Mucosa of gallbladder (tissue), 1 donor: ENCODE data around the gene PCNT. TPM values are rescaled to one million over a fixed set of nuclear protein-coding genes. Genes with fewer than 3 reads are reported as not detected.
A peak's percentile ranks its signal among the peaks of the same experiment; 100 is the strongest.
"Not testable (repeated sequence)": the region's sequence is repeated elsewhere in the genome, so short reads cannot be mapped to it uniquely, and the experiment has no call there.

Experiments
- DNase-seq: peaks from one replicate; pipeline ENCODE4 v3.0.0-alpha.2; 2020; ENCODE audit warnings: low spot score
- total RNA-seq: library from RNA; stranded (reverse); gene quantifications from one replicate; pipeline ENCODE4 v1.2.1, GENCODE V29; 2021
- donor health status: DM: no; HTN: no; CAD: no.

PCNT gene
- total RNA-seq, 1 donor from 2014 or later, result 31.0 TPM

DNA sequence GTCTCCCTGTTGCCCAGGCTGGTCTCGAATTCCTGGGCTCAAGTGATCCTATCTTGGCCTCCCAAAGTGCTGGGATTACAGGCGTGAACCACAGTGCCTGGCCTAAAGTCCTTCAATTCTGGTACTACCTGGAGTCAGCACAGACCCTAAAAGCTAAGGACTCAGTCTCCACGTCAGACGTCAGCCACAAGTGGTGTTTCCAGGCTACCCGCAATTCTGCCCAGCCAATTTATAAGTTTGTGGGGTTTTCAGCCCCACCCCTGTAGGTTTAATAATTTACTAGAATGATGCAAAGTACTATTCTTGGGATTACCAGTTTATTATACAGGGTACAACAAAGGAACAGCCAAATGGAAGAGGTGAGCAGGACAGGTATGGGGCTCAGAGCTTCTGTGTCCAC, 124.2 kb downstream of the PCNT start:
- no peak for DNase-seq

DNA sequence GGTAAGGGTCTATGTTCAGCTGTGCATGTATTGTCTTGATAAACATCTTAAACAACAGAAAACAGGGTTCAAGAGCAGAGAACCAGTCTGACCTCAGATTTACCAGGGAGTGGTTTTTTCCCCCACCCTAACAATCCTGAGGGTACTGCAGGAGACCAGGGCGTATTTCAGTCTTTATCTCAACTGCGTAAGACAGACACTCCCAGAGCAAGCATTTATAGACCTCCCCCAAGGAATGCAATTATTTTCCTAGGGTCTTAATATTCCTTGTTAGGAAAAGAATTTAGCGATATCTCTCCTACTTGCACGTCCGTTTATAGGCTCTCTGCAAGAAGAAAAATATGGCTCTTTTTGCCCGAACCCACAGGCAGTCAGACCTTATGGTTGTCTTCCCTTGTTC, 124.9 kb downstream of the PCNT start:
- not testable (repeated sequence) for DNase-seq

DNA sequence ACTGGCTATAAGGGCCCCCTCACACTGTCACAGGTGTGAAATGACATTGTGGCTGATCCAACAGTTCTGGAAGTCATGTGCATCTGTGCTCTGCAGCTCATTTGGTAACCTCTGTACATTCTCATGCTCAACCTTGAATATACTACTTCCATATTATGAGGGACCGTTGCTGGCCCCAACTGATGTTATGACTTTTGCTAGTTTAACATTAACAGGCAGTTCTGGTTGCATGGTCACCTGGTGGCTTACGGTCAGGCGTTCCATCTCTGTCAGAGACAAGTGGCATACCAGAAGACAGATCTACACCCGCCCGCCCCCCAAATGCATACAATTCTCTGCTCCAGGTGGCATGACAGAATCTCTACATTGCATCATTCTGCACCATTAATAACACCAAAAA, 128.8 kb downstream of the PCNT start:
- DNase-seq, result no peak

DNA sequence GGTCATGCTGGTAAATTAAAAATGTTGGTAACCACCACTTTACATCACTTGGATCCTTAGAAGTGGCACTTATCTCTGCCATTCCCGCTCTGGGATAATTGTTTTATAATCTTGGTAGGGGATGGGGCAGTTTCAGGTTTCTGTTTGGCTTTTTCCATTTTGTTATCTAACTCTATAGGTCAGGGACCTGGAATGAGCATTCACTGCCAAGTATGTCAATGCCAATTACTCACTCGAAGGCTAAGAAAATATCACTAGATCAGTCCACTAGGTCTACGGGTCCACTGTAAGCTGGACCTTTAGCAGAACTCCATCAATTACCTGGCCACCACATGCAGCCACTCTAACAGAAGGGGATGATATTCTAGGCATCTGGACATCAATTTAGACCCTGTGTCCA, 130.2 kb downstream of the PCNT start:
- DNase-seq, result no peak

DNA sequence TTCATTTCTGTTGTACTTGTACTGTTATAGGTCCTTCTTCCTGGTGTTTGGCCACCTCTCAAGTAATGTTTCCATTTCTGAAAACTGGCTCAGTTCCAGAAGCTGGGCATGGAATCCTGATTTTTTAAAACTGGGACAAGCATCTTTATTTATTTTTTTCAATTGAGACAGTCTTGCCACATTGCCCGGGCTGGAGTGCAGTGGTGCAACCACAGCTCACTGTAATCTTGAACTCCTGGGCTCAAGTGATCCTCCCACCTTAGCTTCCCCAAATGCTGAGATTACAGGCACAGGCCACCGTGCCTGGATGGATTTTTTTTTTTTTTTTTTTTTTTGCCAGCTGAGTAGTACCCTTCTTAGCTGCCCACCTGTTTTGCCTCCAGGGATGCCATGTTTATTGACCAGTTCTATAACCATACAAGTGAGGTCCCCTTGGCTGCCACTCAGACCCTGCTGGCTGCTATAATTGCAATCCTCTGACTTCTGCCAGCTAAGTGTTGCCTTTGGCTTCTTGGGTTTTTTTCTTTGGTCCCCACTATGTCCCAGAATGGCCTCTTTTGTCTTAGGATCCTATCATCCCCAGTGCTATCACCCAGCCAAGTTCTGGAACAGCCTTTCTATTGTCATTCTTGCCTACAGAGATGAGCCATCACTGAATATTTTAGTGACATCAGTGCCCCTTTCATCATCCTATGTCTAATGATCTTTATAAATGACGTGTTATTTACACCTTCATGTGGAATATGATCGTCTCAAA, 130.9 kb downstream of the PCNT start:
- no peak for DNase-seq

DNA sequence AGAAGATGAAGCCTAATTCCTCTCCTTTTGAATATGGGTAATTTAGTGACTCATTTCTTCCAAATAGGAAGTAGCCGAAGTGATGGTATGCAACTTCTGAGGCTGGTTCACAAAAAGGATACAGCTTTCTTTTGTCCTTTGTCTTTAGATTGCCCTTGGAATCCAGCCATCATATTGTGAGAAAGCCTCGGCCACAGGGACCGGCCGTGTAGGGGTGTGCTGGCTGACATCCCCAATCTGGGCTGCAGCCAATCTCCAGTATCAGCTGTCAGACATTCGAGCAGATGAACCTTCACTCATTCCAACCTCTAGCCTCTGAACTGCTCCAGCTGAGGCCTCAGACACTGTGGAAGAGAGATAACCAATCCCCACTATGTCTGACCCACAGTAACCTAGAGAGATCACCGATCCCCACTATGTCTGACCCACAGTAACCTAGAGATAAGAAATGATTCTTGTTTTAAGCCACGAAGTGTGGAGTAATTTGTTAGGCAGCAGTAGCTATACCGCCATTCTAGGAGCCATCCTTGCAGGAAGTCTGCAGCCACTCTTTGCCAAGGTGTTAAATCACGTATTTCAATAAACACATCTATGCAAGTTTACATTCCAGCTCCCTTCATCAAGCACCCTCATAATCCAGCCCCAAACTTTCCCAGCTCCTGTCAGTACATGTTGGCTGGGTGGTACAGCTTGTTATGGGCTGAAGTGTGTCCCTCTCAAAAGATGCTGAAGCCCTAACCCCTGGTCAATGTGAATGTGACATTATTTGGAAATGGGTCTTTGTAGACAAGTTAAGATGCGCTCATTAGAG, 131.8 kb downstream of the PCNT start:
- DNase-seq, result no peak

DNA sequence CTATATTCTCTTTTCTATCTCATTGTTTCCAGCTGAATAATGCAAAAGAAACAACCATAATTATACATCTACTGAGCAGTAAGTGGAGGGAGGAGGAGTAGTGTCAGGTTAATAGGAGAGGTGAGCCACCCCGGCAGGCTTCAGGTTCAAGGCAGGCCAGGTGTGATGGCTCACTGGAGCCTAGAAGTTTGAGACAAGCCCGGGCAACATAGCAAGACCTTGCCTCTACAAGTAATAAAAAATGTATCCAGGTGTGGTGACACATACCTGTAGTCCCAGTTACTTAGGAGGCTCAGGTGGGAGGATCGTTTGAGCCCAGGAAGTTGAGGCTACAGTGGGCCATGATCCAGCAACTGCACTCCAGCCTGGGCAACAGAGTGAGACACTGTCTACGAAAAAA, 132.8 kb downstream of the PCNT start:
- no peak for DNase-seq

DNA sequence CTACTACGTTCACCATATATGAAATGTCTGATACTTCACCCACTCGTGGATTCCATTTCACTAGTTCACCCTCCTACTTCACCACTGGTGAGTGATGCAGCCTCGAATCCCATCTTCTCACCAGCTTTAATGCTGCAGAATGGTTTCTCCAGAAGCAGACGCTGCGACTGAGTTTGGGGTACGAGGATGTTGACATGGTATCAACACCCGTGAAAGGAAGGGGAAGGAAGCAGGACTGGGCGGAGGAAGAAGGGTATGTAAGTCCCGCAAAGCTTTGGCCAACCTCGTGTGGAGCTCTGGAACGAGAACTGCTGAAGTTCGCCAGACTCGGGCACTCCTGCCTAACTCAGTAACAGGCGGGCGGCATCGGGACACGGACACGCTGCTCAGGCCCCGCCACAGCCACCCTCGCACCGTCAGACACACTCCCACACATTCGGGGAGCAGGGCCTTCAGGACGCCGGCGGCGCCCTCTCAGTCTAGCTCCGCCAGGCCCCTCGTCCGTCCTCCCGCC, 133.9 kb downstream of the PCNT start:
- DNase-seq, result peak; percentile 19

DNA sequence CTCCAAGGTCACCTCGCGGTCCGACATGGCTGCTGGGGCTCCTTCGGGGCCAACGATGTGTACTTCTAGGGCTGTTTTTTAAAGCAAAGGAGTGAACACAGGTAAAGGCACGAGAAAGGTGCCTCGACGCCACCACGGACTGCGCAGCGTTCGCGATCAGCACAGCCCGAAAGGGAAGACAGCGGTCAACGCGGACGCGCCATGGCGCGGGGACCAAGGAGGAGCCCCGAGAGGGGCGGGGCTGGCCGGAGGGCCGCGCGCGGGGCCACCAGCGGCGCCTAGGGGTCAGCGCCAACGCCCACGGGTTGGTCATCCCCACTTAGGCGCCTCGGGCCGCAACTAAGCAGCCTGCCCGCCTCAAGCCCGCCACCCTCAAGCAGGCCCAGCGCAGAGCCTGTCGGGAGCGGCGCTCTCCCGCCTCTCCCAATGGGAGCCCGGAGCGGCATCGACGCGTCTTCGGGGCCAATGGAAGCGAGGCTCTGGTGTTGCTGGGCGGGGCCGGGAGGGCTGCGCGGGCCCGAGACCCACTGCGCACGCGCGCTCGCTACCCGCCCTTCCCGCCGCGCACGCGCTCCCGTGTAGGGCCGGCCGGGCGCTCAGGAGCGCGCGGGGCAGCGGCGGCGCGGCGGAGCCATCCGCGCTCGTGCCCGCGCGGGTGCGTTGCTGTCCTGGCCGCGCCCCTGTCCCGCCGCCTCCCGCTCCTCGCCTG, 134.5 kb downstream of the PCNT start, which contains the start of gene DIP2A:
Gene DIP2A (plus strand): TSS at position 577 of the 709 bp plus-strand sequence. CDS start 241 bp downstream, outside the sequence.
- peak; percentile 96 for DNase-seq

DNA sequence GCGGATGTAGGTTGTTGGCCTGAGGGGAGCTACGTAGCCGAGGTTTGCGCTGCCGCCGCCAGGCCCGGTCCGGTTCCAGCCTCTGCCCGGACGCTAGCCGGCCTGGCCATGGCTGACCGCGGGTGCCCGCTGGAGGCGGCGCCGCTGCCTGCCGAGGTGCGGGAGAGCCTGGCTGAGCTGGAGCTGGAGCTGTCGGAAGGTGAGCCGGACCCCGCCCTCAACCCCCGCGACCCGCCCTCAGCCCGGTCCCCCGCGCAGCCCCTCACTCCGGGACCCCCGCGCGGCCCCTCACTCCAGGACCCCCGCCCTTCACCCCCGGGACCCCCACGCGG, 135.0 kb downstream of the PCNT start:
- no peak for DNase-seq

DNA sequence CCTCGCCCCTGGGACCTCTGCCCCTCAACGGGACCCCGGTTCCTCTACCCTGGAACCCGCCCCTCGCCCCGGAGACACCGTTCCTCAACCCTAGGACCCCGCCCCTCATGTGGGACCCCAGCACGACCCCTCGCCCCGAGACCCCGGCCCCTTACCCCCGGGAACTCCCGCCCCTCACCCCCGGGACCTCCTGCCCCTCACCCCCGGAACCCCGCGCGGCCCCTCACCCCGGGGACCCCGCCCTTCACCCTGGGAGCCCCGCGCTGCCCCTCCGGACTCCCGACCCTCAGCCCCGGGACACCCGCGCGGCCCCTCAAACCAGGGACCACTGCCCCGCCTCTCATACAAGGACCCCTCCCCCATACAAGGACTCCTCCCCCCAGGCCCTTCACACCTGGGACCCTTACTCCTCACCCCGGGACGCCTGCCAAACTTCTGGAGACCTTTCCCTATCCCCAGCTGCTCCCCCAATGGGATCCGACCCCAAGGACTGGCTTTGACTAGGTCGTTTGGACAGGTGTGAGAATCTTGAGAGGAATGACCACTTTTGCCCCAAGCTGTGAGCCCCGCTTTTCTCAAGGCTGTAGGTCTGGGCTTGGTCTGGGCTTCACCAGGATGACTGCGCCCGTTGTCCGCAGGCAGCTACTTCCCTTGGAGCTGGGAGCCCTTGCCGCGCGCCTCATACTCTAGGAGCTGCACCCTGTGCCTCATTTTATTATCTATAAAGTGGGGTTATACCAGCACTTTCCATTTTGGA, 135.6 kb downstream of the PCNT start:
- DNase-seq, result peak; percentile 42

DNA sequence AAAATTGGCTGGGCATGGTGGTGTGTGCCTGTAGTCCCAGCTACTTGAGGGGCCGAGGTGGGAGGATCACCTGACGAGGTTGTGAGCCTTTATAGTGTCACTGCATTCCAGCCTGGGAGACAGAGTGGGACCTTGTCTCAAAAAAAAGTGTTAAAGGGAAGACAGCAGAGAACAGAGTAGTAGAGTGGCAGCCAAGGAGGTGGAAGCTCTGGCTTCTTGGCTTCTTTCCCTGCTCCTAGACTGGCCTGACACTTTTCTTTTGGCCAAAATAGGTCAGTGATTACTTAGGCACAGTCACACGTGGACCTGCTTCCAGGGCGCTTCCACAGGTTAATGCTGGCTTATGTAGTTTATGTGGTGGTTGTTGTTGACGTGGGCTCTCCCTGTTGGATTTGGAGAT, 138.0 kb downstream of the PCNT start:
- no peak for DNase-seq

DNA sequence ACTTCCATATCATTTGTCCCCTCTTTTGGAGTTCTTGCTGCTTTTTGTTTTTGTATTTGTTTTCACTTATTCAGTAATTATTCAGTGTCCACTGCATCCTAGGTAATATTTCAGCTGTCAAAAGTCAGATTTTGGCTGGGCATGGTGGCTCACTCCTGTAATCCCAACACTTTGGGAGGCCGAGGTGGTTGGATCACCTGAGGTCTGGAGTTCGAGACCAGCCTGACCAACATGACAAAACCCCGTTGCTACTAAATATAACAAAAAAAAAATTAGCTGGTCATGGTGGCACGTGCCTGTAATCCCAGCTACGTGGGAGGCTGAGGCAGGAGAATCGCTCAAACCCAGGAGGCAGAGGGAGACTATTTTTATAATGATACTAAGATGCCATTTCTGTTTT, 141.2 kb downstream of the PCNT start:
- not testable (repeated sequence) for DNase-seq

DNA sequence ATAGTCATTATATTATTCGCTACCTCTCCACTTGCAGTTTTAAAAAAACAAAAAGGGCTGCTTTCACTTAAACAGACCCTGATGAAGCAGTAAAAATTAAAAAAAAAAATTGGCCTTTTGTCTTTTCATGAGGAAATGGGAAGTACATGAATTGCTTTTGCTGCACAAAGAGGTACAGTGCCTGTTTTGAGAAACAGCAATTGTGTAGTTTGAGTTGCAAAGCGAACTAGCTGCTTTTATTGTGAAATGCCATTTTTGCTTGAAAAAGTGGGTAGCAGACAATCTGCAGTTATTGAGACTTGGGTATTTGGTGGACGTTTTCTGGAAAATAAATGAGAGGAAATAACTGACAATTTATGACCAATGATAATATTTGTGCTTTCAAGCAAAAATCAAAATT, 141.7 kb downstream of the PCNT start:
- DNase-seq, result no peak

DNA sequence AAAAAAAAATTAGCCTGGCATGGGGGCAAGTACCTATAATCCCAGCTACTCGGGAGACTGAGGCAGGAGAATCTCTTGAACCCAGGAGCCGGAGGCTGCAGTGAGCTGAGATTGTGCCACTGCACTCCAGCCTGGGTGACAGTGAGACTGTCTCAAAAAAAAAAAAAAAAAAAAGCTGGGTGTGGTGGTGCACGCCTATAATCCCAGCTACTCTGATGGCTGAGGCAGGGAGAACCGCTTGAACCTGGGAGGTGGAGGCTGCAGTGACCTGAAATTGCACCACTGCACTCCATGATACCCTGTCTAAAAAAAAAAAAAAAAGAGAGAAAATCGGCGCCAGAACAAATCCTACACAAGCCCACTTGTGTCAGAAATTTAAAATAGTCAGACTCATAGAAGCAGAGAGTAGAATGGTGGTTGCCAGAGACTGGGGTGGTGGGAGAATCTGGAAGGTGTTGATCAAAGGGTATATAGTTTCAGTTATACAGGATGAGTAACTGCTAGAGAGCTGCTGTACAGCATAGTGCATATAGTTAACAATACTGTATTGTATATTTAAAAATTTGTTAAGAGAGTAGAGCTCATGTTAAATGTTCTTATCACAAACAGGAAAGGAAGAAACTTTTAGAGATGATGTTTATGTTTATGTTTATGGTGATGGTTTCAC, 144.3 kb downstream of the PCNT start:
- DNase-seq, result no peak

DNA sequence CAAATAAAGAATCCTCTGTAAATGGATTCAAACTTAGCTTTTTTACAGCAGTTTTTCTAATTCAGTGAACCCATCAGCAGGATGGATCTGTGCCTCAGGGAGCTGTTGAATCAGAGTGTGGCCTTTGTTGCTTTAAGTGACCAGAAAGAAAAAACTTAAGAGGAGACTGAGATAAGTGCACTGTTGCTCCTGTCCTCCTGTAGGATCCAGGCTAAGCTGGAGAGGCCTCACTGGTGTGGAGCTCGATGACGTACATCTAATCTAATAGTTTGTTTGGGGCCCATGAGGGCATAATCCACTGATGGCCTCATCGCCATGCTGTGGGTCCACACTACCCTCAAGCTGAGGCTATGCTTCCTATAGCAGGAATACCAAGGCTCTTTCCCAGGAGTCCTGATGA, 145.3 kb downstream of the PCNT start:
- DNase-seq, result no peak

DNA sequence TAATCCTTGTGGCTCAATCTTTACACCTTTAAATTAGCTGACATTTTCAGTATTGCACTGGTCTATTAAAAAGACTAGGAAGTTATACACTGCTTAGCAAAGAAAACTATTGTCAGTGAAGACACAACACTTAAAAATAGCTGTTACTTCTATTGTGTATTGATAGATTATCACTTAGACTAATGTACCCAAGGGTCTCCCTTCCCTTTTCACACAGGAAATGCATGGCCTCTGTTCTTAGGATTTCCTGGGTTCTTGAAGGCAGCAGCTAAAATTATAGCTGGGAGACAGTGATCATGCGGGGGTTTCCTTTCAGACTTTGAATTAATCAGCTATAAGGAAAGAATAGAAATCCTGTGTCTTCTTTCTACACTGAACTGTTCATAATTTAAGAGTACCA, 147.6 kb downstream of the PCNT start:
- no peak for DNase-seq

DNA sequence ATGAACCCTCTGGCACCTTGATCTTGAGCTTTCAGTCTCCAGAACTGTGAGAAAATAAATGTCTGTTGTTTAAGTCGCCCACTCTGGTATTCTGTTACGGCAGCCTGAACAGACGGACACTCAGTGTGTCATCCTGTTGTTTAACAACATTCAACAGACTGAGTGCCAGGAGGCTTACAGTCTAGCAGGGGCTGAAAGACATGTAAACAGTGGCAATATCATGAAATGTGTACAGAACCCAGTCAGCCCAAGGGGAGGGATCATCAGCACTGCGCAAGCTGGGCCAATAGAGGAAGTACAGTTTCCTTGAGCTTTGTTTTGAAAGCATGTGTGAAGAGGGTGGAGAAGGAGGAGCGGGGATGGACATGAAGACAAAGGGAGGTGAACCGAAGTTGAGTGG, 148.3 kb downstream of the PCNT start:
- DNase-seq, result no peak

DNA sequence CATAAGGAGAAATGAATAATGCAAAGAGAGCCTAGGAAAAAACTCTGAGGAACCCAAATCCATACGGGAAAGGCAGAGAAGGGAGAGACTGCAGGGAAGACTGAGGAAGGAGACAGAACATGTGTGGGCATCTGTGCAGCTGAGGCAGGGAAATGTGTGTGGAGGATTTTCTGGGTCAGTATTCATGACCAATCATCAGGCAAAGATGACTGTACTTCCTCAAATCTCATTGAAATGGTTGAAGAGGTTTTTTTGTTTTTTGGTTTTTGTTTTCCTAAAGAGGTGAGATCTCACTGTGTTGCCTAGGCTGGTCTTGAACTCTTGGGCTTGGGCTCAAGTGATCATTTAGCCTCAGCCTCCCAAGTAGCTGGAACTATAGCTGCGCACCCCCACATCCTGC, 150.4 kb downstream of the PCNT start:
- no peak for DNase-seq

DNA sequence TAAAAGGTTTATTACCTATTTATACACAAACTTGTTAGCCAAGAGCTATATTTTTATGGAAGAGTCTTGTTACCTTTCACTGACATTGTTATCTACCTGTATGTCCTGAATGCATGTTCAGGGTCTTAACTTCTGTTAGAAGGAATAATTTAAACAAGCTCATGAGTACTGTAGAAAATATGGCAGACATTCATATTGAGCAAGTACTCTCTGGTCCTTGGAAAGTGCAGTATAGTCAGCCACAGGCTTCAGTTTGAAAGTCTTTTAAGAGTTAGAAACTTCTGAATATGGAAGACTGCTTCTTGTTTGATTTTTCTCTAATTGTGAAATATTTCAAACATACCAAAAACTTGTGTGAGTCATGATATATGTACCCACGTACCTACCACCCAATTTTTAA, 151.3 kb downstream of the PCNT start:
- DNase-seq, result no peak

DNA sequence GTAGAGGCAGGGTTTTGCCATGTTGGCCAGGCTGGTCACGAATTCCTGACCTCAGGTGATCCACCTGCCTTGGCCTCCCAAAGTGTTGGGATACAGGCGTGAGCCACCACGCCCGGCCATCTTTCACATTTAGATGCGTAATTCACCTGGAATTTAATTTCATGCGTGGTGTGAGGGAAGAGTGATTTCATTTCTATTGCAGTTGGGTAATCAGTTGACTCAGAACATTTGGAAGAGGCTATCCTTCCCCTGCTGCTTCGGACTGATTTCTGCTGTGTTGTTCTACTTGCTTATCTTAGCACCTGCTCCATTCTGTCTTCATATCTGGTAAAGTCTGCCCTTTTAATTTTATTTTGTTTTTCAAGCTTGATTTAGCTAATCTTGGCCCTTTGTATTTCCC, 153.8 kb downstream of the PCNT start:
- no peak for DNase-seq
